CD4-positive, alpha-beta T cell (primary cell): ENCODE results near the gene LAMA3. TPM values are rescaled to one million over a fixed set of nuclear protein-coding genes. Genes with fewer than 3 reads are reported as not detected.
A peak's percentile ranks its signal among the peaks of the same experiment; 100 is the strongest.

ENCODE experiments used
- ATAC-seq: fragments of 200-7000 bp; cut with Tn5 transposase; one replicate; pipeline ENCODE4 v1.10.0; 2022; ENCODE audit warnings: mild to moderate bottlenecking; ENCODE audit not compliant: poor library complexity
- CTCF ChIA-PET: fragments of 350-600 bp; sonication (Branson Sonifier 250); formaldehyde crosslinking; loops from one replicate; lab custom pipeline; 2021; ENCODE audit warnings: antibody characterized with exemption, inconsistent platforms; lab: Charles Lee
- POLR2A ChIA-PET: fragments of 350-600 bp; sonication (Branson Sonifier 250); formaldehyde crosslinking; loops from one replicate; lab custom pipeline; 2021; ENCODE audit warnings: antibody characterized with exemption, inconsistent platforms; lab: Charles Lee
- DNase-seq, 14 experiments: peaks; one replicate each; pipeline ENCODE4 v3.0.0-alpha.2; 2013 to 2020; ENCODE audit warnings: mixed read lengths in 2 of 14
- H3K27ac ChIP-seq, 2 donors: one replicate each; pipeline versions ENCODE4 v1.5.1 to v1.7.0; 2013; ENCODE audit warnings: low read length in 2 of 2, low read depth in 1 of 2, mild to moderate bottlenecking in 1 of 2
- H3K27me3 ChIP-seq, 2 experiments: 1 replicate in 1 of 2; 2 replicates in 1 of 2; pipeline versions ENCODE4 v1.6.1 to v1.7.0; 2013; ENCODE audit warnings: low read length in 2 of 2, control low read depth in 1 of 2, mild to moderate bottlenecking in 1 of 2, moderate library complexity in 1 of 2; ENCODE audit not compliant: insufficient read depth in 2 of 2, control insufficient read depth in 1 of 2
- H3K36me3 ChIP-seq: one replicate; pipeline ENCODE4 v1.6.1; 2013; ENCODE audit warnings: low read length, control low read depth; ENCODE audit not compliant: insufficient read depth
- H3K4me1 ChIP-seq: one replicate; pipeline ENCODE4 v1.6.1; 2013; ENCODE audit warnings: low read length, control low read depth; ENCODE audit not compliant: insufficient read depth
- H3K4me3 ChIP-seq: one replicate; pipeline ENCODE4 v1.5.1; 2013; ENCODE audit warnings: mild to moderate bottlenecking, low read length, moderate library complexity
- H3K9me3 ChIP-seq, 2 experiments: 1 replicate in 1 of 2; 2 replicates in 1 of 2; pipeline versions ENCODE4 v1.6.1 to v1.7.0; 2013; ENCODE audit warnings: low read length in 2 of 2, mild to moderate bottlenecking in 2 of 2, control low read depth in 1 of 2, moderate library complexity in 1 of 2; ENCODE audit not compliant: control insufficient read depth in 1 of 2, insufficient read depth in 1 of 2
- H3K27ac Mint-ChIP-seq: one replicate; pipeline ENCODE4 v1.8.0; 2020; ENCODE audit warnings: mixed read lengths
- H3K27me3 Mint-ChIP-seq: one replicate; pipeline ENCODE4 v1.8.0; 2021; ENCODE audit warnings: mixed read lengths
- H3K36me3 Mint-ChIP-seq: one replicate; pipeline ENCODE4 v1.8.0; 2021; ENCODE audit warnings: low read depth, mixed read lengths
- H3K4me1 Mint-ChIP-seq: one replicate; pipeline ENCODE4 v1.8.0; 2021; ENCODE audit warnings: low read depth, mixed read lengths
- H3K4me3 Mint-ChIP-seq: one replicate; pipeline ENCODE4 v1.8.0; 2020; ENCODE audit warnings: mild to moderate bottlenecking, mixed read lengths
- H3K9me3 Mint-ChIP-seq: one replicate; pipeline ENCODE4 v1.8.0; 2020; ENCODE audit warnings: mixed read lengths
- CTCF ChIP-seq: fragments of 200-600 bp; IDR thresholded peaks from one replicate; pipeline ENCODE4 v1.8.0; 2022; ENCODE audit warnings: antibody characterized with exemption, mild to moderate bottlenecking
- intact Hi-C, 2 experiments: fragments of 100-400 bp; cut with DNase I in 1 of 2; cut with micrococcal nuclease in 1 of 2; formaldehyde crosslinking; loops; one replicate each; pipeline versions ENCODE4 v1.15.1 to v1.9.0; 2023 to 2025; cut with DNase I, micrococcal nuclease
- total RNA-seq, 174 experiments: library from RNA in 2 of 174; stranded (reverse) in 2 of 174; gene quantifications; one replicate each; pipeline ENCODE4 v1.2.3 and lab custom pipeline; 2021 to 2026

The LAMA3 gene
- total RNA-seq, 2 experiments from 2014 or later, result 0.19 TPM; not detected in 1

- peaks cover 62% of the 10 kb centered on the region for H3K4me1 ChIP-seq
- H3K27me3 Mint-ChIP-seq, result no peaks in the 10 kb centered on the region
- H3K27ac Mint-ChIP-seq, result peak overlapping the region; percentile 39
These were observed 244.2 kb downstream of the LAMA3 start for GRCh38 chr18:23933407-23933806.

GRCh38 chr18:23934252-23934651 is 245.0 kb downstream of the LAMA3 start:
- Mint-ChIP-seq H3K9me3 (no peaks in the 10 kb centered on the region), H3K27me3 (no peaks in the 10 kb centered on the region), H3K4me3 (no peak overlapping the region), H3K27ac (peak overlapping the region; percentile 39), H3K36me3 (no peaks in the 10 kb centered on the region), H3K4me1 (peaks cover 66% of the 10 kb centered on the region)
- H3K27me3 ChIP-seq, result no peaks in the 10 kb centered on the region
- H3K36me3 ChIP-seq, result no peaks in the 10 kb centered on the region
- intact Hi-C loops, result loop anchor here in 1 of 2 experiments (5.0 kb wide), 1 partner anchor 78 kb away; the partner anchor contains the start of gene TTC39C
- CTCF ChIA-PET, result interaction anchor here (2.1 kb wide), 1 partner anchor 16 kb away, joined by 6 read pairs; no protein-coding TSS in a partner anchor
- no peak for DNase-seq
- POLR2A ChIA-PET, result interaction anchor here (1.0 to 1.5 kb wide), 3 partner anchors 16 to 18 kb away, joined by 3 read pairs; no protein-coding TSS in a partner anchor
- H3K4me3 ChIP-seq, result no peak overlapping the region
- H3K27ac ChIP-seq, result no peak overlapping the region
- ATAC-seq, result no peak
- H3K9me3 ChIP-seq, result no peaks in the 10 kb centered on the region
- no peak for TF ChIP-seq CTCF
- H3K4me1 ChIP-seq, result peaks cover 64% of the 10 kb centered on the region

More at GRCh38 chr18:23933407-23933806, 244.2 kb downstream of the LAMA3 start:
- Mint-ChIP-seq H3K4me3 (no peak overlapping the region), H3K9me3 (no peaks in the 10 kb centered on the region), H3K4me1 (peaks cover 66% of the 10 kb centered on the region), H3K36me3 (no peaks in the 10 kb centered on the region)
- no peaks in the 10 kb centered on the region for H3K36me3 ChIP-seq
- H3K4me3 ChIP-seq, result no peak overlapping the region
- ATAC-seq, result no peak
- H3K27me3 ChIP-seq, result no peaks in the 10 kb centered on the region
- CTCF ChIA-PET, result no interaction called here
- no peak for TF ChIP-seq CTCF
- POLR2A ChIA-PET, result interaction anchor here (0.6 to 1.5 kb wide), 4 partner anchors 15 to 34 kb away, joined by 3 read pairs; no protein-coding TSS in a partner anchor
- intact Hi-C loops, result loop anchor here in 1 of 2 experiments (5.0 kb wide), 1 partner anchor 79 kb away; the partner anchor contains the start of gene TTC39C
- H3K9me3 ChIP-seq, result no peaks in the 10 kb centered on the region
- DNase-seq, result no peak
- no peak overlapping the region for H3K27ac ChIP-seq

- peaks cover 57% of the 10 kb centered on the region for H3K4me1 ChIP-seq
- no peak for TF ChIP-seq CTCF
- CTCF ChIA-PET, result interaction anchor here (2.1 kb wide), 1 partner anchor 16 kb away, joined by 6 read pairs; no protein-coding TSS in a partner anchor
- Mint-ChIP-seq H3K27me3 (no peaks in the 10 kb centered on the region), H3K4me1 (peaks cover 60% of the 10 kb centered on the region), H3K4me3 (no peak overlapping the region), H3K27ac (peak overlapping the region; percentile 39), H3K9me3 (no peaks in the 10 kb centered on the region), H3K36me3 (no peaks in the 10 kb centered on the region)
- no peak overlapping the region for H3K4me3 ChIP-seq
- no peaks in the 10 kb centered on the region for H3K36me3 ChIP-seq
- H3K27ac ChIP-seq, result no peak overlapping the region
- intact Hi-C loops, result loop anchor here in 1 of 2 experiments (5.0 kb wide), 1 partner anchor 77 kb away; the partner anchor contains the start of gene TTC39C
- ATAC-seq (no peak), DNase-seq (no peak)
- no peaks in the 10 kb centered on the region for H3K9me3 ChIP-seq
- POLR2A ChIA-PET, result no interaction called here
- H3K27me3 ChIP-seq, result no peaks in the 10 kb centered on the region
These were observed 245.6 kb downstream of the LAMA3 start for GRCh38 chr18:23934863-23935262.
